HG02938 (cell line): ENCODE results near the gene LDLRAD4.

ENCODE experiments used
- ATAC-seq: cut with Tn5 transposase; IDR thresholded peaks from one replicate; pipeline ENCODE4 v1.9.1; 2021; ENCODE audit warnings: mild to moderate bottlenecking, moderate library complexity; ENCODE audit not compliant: unreplicated experiment

LDLRAD4 gene

GRCh38 chr18:13227910-13228309, 9.3 kb downstream of the LDLRAD4 start:
- ATAC-seq: no peak

DNA sequence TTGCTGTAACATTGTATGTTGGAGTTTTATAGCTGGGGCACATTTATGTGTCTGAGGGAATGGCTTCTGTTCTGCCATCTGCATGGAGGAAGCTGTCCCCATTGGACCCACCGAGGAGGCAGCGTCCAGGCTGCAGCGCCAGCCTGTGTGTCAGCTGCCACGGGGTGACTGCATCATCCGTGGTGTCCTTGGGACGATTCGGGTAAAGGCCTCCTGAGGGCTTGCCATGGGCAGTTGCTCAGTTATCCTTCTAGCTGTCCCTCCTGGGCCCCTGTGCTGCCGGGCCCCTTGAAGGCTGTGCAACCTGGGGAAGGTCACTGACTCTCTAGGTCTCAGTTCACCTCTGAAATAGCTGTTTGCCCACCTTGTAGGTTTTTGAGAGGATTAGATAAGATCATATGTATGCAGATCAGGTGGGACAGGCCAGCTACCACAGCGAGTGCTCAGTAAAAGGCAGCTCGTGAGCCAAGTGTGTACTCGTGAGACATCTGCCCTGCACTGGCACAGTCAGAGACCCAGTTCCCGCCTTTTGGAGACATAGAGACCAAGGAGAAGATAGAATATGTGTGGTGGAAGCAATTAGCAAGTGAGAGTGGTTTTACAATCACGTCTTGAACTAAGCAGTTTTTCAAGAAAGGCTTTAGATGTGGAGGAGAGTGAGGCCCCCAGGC, 10.6 kb downstream of the LDLRAD4 start:
- no peak for ATAC-seq

- no peak for ATAC-seq
Observed at GRCh38 chr18:13231151-13231550, 12.6 kb downstream of the LDLRAD4 start.

GRCh38 chr18:13232086-13232917, 13.7 kb downstream of the LDLRAD4 start:
- no peak for ATAC-seq

GRCh38 chr18:13232971-13233786, 14.6 kb downstream of the LDLRAD4 start:
- ATAC-seq: no peak

DNA sequence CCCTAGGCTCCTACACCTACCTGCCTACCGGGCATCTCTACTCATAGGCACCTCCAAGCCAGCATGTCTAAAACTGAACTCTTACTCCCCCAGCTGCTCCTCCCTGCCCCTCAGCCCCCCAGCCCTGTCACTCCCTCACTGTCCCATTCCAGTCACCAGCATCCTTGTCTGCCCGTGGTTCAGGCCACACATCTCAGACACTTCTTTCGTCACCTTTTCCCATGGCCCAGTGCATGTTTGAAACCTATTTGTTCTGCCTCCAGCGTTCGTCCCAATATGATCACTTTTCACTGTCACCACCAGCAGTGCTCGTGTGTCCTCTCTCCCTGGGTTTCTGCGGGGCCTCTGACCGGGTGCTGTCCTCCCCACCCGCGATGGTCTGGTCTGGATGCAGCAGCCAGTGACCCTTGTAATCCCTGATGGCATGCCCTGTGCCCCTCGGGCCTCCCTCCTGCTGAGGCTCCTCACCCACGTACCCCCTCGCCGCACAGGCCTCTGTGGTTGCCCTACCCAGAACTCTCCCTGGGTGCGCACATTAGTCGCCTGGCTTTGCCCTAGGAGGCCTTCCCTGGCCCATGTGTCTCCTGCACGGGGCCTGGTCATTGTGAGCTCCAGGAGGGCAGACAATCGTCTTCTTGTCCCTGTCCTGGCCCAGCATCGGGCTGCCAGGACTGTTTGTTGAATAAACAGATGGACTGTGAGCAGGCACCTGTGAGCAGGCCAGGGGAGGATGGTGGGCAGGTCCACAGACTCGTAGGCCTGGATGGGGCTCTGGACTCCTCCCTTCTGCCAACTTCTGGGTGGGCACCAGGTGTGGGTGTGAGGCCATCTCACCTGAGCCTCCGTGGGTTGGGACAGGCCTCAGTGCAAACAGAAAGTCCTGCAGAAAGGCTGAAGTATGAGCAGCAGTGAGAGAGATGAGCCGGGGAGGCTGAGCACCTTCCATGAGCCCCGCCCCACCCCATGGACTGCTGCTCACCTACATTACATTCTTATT, 15.5 kb downstream of the LDLRAD4 start:
- no peak for ATAC-seq

DNA sequence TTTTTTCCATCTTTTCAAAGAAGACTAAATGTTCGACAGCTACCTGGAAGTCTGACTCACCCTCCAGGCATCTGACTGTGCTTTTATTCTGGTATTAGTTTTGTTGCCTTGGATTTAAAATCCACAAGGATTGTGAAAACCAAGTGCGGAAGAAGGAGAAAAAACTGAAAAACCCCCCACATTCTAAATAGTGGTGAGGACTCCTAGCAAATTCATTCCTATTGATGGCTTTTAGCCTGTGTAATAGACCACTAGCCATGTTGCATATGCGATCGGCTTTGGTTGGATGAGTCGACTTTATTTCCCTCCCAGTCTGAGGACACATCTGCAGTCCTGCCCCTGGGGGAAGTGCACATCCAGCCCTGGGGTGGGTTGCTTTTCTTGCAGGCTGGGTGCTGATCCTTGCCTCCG, 16.9 kb downstream of the LDLRAD4 start:
- no peak for ATAC-seq

- ATAC-seq: no peak
Observed at GRCh38 chr18:13235981-13236380, 17.4 kb downstream of the LDLRAD4 start.

- ATAC-seq: no peak
Observed at GRCh38 chr18:13236411-13236810, 17.9 kb downstream of the LDLRAD4 start.

DNA sequence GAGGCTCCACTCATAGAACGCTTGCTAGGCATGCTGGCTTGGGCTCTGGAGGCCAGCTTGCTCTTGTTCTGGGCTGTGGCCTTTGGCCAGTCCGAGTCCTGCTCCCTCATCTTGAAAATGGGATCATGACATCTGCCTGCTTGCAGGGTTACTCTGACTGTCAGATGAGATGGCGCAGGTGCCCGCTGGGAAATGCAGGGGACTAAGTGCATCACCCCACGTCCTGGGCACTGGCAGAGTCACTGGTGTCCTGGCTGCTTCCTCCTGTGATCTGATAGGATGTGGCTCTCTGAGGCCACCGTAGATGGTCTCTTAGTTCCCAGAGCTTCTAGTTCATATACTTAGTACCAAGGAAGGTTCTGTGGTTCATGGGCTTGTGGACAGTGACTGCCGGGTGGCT, 18.5 kb downstream of the LDLRAD4 start:
- no peak for ATAC-seq

DNA sequence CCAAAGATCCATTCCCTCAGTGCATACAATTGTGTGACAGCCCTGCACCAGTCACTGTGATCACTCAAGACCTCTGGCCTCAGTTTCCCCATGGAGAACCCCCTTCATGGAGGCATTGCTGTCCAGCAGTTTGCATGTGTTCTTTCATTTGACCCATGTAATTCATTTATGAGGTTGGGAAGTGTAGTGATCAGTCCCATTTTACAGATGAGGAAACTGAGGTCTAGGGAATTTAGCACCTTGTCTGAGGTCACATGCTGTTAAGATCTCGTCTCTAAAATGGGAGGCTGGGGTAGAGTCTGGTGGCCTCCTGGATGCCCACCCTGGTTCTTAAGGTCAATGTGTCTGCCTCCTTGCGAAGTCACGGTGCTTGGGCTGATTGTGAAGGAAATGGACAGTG, 19.1 kb downstream of the LDLRAD4 start:
- no peak for ATAC-seq

GRCh38 chr18:13239171-13239956, 20.8 kb downstream of the LDLRAD4 start:
- ATAC-seq: no peak

GRCh38 chr18:13240060-13240725, 21.6 kb downstream of the LDLRAD4 start:
- no peak for ATAC-seq

GRCh38 chr18:13241083-13241892, 22.7 kb downstream of the LDLRAD4 start:
- ATAC-seq: no peak

- ATAC-seq: no peak
Observed at GRCh38 chr18:13241893-13242175, 23.3 kb downstream of the LDLRAD4 start.

DNA sequence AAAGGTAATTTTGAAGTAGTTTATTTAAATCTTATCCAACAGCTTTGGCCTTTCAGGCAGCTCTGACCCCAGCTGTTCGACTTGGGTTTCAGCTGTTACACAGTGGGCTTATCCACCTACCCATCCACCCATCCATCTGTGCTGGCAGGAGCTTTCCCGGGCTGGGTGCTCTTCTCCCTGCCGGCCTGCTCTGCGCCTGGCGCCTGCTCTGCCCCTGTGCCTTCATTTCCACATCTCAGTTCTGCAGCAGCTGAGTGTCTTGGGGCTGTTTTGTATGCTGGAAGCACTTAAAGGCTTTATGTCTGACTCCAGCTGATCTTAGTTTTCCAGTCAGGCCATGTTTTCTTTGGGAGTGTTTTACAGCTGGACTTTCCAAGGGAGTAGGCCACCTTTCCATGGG, 24.2 kb downstream of the LDLRAD4 start:
- no peak for ATAC-seq

DNA sequence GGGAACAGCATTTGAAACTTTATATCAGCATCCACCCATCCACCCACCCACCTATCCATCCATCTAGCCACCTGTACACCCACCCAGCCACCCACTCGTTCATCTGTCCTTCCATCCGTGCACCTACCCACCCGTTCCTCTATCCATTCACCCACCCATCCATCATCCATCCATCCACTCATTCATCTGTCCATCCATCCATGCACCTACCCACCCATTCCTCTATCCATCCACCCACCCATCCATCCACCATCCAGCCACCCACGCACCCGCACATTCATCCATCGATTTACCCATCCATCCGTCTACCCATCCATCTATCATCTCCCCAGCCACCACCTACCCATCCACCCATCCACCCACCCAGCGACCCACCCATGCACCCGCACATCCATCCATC, 24.8 kb downstream of the LDLRAD4 start:
- no peak for ATAC-seq

DNA sequence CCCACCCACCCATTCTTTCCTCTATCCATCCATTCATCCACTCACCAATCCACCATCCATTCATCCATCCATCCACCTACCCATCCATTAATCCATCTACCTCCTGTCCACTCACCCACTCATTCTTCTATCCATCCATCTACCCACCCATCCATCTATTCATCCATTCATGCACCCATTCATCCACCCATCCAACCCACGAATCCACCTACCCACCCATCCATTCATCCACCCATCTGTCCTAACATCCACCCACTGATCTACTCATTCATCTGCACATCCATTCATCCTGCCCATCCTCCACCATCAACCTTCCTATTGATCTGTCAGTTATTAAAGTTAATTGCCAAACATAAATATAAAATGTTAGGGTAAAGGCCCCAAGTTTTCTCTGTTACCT, 25.6 kb downstream of the LDLRAD4 start:
- no peak for ATAC-seq
